HuH-7.5 (cell line): ENCODE results near the gene ASTN2.

Experiments
- DNase-seq: peaks from one replicate; pipeline ENCODE4 v3.0.0; 2011; ENCODE audit warnings: low spot score

ASTN2 gene

DNA sequence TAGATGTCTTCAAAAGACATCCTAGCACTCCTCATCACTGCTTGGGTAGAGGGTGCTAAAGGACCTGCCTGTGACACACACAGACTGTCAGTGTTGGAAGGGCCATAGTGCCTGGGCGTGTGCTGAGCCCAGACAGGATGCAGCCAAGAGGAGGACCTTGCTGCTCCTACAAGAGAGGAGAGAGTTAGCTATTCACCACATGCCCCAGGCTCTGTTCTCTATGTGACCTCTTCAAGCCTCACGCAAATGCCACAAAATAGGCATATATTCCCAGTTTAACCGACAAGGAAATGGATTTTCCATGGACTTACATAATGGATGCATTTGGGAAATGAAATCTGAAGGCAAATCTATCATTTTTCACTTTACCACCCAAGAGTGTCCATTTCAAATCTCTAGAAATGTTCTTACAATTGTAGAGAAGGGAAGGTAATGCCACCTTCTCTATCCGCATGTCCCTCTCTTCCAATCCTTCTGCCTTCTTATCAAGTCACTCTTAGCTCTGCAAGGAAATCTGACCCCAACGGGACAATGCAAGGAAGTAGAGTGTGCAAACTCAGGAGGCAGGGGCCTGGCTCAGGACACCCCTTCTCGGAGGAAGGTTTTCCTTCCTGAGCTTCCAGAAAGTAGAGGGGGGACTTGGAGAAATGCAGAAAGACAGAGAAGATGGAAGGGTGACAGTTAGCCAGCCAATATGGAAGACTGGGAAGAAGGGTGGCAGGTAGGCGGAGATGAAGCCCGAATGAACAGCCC is 678.3 kb downstream of the ASTN2 start:
- DNase-seq, result no peak

DNA sequence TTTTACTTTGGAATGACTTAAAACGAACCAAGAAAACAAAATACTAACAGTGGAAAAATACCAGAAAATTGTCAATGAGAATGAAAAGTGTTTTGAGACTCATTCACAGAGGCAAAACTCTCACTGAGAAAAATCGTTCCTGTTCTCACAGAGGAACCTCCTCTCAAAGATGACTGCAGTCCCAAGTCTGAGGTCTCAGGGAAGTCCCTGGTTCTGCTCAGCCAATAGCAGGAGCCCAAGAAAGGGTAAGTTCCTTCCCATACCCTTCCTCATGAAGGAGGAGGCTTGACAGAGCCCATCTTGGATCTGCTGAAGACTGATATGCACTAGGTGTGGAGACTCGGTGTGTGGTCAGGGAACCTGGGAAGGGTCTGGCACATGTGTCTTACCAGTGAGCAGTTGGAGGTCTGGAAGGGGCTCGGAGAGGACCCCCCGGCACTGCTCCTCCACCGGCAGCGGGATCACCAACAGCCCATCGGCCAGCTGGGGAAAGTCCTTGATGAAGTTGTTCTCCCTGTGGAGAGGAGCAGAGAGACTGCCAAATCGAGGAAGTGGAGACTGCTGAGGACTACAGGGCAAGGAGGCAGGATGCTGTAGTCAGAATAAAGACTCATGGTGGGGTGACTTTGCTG is 681.7 kb downstream of the ASTN2 start:
- no peak for DNase-seq

DNA sequence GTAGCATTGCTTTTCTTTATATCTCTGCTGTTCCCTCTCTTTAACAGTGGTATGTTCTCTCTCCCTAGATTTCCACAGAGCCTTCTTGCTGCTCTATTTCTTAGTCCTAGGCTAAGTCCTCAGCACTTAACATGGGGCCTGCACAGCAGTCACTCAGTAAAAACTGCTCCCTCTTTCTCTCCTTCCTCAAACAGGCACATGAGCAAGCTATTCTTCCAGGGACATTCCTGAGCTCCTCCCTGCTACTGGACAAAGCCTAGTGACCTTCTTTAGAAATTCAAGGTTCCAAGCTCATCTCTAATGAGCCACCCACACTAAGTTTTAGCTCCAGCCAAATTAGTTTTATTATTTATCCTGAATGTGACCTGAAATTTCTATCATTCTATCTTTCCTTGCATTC is 688.3 kb downstream of the ASTN2 start:
- no peak for DNase-seq

DNA sequence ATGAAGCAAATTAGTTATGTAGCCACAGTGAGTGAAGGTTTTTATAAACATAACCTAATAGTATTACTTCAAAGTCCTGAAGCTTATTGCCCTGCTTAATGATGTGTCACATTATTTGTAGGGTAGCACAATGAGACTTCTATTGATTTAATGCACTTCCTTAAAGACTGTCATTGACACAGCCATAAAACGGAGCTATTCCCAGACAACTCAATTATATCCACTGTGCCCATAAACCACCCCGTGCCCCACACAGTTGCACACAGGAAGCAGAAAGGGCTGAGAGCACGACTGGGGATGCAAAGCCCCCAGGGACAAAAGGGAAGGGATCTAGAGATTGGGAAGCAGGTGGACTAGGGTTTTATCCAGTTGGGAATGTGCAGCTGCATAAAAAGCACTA is 690.7 kb downstream of the ASTN2 start:
- DNase-seq, result no peak

DNA sequence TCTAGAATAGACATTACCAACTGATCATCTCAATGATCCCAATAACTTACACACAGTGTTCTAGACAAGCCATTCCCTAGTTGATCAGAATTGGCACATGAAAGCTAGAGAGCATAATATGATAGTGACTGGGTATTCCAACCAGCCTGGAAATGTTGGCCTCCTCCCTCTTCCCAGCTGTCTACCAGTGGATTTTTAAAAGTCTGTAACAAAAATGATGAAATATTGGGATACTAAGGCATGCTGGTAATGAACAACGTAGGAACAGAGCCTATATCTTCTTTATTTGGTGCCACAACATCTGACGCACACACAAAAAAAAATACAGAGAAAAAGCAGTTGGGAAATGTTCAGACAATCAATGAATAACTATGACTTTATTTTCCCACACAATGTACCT is 692.9 kb downstream of the ASTN2 start:
- no peak for DNase-seq

DNA sequence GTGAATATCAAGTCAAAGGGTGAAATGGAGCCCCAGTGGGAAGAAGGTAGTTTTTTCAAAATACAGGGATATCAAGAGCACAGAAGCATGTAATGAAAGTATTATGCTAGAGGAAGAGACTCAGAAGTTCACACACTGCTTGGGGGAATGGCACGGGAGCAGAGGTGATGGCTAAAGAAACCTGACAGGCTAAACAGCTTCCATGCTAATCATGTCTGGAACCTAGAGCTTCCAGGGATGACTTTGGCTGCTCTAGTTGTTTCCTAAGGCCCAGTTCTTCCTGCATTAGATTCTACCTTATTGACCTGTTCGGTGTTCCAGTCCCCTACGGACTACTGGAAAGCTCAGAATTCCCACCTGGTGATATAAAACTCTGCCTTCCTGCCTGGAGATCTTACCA is 693.4 kb downstream of the ASTN2 start:
- DNase-seq, result no peak

DNA sequence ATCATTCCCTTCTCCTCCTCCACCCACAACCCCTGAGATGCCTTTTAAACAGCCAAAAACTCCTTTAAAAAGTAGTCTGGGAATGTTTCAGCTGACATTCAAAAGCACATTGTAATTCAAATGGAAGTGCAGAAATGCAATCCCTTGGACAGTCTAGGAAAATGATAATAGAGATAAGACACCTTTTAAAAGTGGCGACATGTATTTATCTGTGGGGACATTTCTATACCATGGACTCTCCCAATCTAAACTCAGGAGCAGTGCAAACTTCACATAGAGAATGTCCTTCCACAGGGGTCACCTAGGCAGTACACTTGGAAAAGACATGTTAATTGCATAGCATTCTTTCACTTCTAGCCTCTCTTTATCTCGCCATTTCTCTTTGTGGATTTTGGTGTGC is 694.7 kb downstream of the ASTN2 start:
- no peak for DNase-seq

DNA sequence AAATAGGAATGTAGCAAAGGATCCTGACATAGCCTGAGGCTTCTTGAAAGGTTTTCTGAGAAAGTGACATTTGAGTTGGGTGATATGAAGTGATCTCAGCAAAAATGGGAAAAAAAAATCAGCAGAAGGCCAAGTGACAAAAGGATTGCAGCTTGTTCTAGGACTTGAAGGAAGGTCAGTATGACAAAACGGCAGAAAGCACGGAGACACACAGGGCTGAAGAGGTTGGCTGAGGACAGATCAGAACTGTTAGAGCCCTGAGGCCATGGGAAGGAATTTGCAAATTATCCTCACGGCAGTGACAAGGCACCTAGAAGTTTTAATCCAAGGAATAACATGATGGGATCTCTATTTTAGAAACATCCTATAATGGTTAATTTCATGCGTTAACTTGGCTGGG is 696.7 kb downstream of the ASTN2 start:
- no peak for DNase-seq

DNA sequence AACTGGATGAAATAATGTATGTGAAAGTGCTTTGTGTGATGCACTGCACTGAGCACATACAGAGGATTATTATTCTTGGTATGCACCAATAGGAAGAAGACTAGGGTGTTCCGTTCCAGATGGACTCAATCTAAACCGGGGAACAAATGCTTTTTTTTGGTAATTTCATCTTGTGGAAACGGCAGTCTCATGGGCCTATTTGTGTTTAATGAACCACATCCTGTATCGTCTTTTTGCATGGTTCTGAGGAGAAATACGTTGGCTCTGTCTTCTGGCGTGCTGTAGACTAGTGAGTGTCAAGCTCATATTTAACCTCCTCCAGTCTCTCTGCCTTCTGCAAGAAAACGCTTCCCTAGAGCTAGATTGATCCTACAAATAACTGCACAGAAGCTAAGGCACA is 697.7 kb downstream of the ASTN2 start:
- DNase-seq, result no peak

DNA sequence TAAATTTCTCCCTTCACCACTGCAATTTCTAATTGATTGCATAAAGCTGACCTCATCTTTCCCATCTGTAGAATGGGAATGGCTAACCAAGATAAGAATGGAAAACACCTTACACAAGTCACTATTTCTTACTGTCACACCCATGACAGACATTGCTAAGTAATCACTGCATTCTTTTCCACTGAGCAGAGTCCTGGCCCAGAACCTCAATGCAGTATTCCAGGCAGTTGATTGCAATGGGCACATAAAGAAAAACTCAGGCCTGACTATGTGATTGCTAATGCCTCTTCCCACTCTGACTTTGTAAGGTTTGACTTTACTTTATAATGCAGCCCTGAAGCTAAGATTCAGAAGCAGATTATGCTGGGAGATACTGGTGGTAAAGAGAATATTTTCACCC is 698.4 kb downstream of the ASTN2 start:
- no peak for DNase-seq

DNA sequence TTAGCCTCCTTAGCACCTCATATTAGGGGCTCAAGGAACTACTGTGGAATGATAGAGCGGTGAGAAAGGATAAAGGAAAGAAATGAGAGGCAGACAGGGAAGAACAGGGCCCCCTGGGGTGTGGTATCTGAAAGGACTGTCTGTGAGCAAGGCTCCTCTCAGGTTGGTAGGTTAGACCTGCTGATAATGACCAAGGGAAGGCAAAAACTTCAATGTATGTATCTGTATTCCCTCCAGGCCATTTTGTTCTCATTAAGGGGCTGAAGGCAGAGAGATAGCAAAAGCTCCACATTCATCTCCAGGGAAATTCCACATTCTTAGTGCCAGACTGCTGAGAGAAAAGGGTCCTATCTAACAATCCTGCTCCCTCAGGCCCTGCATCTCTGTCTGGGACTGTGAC is 699.1 kb downstream of the ASTN2 start:
- DNase-seq, result no peak

DNA sequence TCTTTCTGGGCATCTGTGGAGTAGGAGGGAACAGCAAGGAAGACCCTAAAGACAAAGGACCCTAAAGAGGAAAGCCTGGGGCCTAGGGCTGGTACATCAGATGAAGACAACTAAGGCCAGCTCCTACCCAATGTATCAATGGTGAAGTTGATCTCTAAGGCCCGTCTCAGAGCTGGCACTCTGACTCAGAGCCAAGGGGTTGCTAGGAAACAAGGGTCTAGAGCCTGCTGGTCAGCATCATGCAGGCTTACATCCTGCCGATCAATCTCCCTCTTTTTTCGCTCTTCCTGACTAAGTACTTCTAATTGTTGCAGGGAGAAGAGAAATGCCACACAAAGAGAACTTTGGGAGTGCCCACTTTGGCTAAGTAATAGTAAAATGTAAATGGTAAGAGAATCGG is 701.6 kb downstream of the ASTN2 start:
- no peak for DNase-seq

DNA sequence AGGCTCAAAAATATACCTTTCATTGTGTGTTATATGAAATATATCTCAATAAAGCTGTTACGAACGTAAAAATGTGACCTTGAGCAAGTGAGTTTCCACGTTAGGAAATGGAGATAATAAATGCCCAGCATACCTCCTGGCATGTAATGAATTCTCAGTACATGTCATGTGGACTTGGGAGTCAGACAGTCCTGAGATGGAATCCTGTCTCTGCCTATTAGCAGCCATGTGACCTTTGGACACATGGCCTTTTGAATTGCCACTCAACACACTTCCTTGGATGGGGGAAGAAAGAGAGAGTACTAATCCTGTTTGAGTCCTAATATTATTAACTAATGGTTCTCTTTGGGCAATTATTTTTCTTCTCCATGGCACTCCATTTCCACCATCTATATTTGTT is 702.1 kb downstream of the ASTN2 start:
- no peak for DNase-seq

DNA sequence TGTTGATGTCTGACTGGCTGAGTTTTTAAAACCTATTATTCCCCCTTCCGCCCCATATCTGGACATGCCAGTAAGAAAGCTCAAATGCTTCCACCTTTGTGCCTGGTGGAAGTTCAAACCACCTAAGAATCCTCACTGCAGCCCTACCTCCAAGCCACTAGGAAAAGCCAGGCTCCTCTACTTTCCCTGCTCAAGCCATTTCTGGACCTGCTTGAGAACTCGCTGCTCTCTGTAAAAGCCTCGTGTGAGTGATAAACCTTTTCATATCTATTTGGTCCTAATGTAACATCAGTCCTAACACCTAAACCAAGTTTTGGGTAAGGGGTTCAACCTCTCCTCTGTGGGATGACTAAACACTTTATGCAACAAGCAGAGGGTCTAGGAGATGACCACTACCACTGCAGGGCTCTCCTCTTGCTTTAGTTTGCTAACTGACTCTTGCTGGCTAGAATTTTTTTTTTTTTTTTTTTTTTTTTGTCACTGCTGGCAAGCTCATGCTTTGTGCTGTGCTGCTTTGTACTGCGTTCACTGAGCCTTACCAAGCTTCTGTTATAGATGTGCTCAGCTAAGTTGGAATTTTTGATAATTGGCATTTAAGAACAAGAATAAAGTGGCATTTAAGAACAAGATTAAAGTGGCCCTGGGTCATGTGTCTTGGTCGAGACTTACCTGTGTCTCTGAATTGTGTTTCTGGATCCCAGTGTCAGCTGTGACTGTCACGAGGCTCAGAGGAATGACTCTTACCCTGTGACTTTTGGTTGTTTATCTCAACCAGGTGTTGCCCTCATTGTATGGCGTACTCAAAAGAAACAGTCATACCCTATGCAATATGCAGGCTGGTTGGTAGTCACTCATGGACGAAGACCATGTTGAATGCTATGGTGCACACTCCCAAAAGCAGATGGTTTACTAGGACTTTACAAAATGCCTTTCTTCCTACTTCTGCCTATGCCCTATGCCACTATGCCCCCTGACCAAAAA is 708.3 kb downstream of the ASTN2 start:
- no peak for DNase-seq

DNA sequence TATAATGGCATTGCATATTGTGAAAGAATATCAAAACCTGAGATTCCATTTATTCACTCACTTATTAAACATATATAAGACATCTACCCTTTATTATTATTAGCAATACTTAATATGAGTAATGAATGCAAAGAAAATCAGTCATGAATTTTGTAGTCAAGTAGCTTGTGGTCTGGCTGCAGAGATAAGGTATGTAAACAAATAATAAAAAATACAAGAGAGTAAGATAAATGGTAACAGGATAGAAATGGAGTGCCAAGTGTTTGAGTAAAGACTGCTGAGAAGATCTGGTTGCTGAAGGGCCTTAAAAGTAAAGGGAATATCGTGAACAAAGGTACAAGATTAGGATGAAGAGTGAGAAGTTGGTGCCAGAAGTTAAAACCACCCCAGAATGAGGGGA is 709.3 kb downstream of the ASTN2 start:
- DNase-seq, result no peak

DNA sequence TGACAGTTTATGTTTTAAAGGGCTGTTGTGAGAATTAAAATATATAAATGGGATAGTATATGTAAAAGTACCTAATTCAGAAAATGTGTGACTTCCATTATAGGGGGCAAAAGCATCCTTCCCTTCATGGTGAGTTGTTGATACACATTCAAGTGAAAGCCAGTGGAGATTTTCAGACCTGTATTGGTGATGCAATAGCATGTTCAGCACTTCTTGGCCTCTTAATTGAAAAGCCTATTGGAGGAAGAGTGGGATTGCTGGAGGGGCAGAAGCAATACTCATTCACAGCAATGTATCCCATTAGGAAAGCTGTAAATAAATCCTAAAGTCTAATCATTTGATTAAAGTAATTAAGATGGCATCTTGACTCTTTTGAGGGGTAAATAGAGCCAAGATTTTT is 710.4 kb downstream of the ASTN2 start:
- DNase-seq, result no peak

DNA sequence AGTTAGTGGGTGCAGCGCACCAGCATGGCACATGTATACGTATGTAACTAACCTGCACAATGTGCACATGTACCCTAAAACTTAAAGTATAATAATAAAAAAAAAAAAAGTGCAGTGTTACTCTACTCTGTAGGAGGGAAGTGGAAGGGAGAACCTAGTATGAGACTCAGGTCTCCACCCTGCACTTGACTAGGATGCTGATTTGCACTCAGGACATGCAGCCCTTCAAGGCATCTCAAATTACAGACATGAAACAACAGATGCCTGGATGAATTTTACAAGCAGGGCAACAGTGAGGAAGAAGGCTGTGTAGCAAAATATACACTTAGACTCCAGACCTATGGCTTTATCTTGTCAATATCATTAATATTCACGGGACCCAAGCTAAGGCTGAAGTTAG is 711.2 kb downstream of the ASTN2 start:
- DNase-seq, result no peak

DNA sequence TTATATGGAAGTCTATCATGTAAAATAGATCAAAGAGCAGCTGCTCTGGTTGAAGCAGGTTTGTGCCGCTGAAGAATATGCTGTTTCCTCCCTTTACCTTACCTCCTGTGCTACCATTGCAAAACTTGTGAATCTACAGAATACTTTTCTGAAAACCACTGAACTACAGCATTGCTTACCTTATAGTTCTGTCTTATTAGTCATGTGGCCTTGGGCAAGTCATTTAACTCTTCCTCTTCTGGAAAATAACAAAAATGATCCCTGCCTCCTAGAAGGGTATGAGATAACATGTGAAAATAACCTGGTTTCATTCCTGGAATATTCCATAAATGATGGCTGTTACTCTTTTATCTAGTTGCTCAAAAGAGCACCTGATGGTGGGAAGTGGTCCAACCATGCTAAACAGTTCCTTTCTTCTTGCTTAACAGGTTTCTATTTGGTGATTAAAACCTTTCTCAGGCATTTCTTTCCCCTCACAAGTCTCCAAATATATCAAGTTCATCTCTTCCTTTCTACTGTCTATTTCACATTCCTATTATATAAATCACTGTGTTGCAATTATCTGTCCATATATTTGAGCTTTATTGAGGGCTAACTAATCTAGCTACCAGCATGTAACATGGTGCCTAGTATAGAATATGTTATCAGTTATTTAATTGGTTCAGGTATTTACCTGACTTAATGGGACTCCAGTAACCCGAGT is 712.8 kb downstream of the ASTN2 start:
- no peak for DNase-seq

DNA sequence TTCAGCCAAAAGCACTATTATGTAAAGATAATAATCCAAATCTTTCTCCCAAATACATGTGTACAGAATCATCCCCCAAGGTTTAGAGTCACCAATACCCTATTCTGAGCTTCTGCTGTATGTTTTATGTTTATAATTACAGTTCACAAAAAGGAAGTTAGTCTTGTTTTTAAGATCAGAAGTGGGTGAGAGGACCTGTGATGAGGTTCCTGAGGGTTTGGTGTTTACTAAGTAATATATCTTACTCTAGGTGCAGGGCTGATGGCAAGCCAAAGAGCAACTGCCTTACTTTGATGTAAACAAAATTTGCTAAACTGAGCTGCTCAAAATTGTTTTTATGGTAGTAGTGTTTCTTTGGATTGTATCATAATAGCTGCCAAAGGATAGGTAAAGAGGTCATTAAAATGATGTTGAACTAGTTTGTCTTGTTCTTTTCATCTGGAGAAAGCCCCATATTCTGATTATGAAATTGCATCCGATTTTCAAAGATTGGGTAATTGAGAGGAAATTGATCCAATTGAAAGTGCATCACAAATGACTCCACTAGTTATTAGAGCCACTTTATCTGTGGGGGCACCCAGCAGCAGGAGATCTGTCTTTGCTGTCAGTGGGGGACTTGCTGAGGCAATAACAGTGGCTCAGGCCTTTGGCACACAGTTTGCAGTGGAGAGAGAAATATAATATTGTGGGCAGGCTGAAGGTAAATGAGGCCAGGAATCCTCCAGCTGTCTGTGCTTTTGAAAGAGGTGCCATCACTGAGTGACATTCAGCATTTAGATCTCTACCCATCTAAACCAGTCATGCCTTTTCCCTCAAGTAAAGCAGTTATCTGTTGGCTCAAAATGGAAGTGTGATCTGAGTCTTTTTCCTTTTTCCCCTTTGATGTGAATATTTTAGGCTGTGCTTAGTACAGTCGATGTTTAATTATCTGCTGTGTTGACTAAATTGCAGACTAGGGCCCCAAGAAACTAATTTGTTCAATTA is 713.7 kb downstream of the ASTN2 start:
- DNase-seq, result no peak

DNA sequence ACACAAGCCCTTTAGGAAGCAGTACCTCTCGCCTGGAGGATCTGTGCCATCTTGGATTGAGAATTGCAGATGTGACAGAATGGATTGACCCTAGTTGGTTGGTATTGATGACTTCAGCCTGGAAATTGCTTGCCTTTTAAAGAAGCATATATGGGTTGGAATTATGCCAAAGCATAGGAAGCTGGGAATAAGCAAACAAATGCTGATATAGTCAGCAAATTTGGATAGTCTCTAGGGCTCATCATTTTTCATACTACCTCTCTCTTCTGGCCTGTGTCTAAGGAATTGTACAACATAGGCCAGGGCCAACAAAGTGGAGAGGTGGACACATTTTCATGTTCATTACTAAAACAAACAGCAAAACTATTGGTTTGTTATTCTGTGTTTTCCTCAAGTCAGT is 714.6 kb downstream of the ASTN2 start:
- no peak for DNase-seq

DNA sequence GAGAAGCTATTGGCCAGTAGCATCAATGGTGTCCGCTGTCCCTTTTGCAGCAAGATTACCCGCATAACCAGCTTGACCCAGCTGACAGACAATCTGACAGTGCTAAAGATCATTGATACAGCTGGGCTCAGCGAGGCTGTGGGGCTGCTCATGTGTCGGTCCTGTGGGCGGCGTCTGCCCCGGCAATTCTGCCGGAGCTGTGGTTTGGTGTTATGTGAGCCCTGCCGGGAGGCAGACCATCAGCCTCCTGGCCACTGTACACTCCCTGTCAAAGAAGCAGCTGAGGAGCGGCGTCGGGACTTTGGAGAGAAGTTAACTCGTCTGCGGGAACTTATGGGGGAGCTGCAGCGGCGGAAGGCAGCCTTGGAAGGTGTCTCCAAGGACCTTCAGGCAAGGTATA is 717.0 kb downstream of the ASTN2 start:
- no peak for DNase-seq
